Endothelial cell of umbilical vein (primary cell): ENCODE data around the gene SNX4. TPM values are rescaled to one million over a fixed set of nuclear protein-coding genes. Genes with fewer than 3 reads are reported as not detected.

Experiments
- BruUV-seq: library from RNA; stranded (reverse); fragments of 400-500 nt; replicated peaks from 2 replicates; lab custom pipeline; 2021; lab: Mats Ljungman, UMichigan
- CTCF ChIA-PET: fragments of 300-600, 350-600 bp; sonication (Branson Sonifier 250); formaldehyde crosslinking; loops from one replicate; lab custom pipeline; 2021; ENCODE audit warnings: antibody characterized with exemption, inconsistent platforms; lab: Charles Lee
- POLR2A ChIA-PET: fragments of 300-600, 350-600 bp; sonication (Branson Sonifier 250); formaldehyde crosslinking; loops from one replicate; lab custom pipeline; 2021; ENCODE audit warnings: antibody characterized with exemption, inconsistent platforms; lab: Charles Lee
- DNase-seq: peaks from one replicate; pipeline ENCODE4 v3.0.0-alpha.2; 2011; ENCODE audit warnings: low read depth, low spot score
- FAIRE-seq: peaks from 2 replicates; lab custom pipeline; 2011; peaks lifted over from hg19 to GRCh38; lab: Jason Lieb, UNC
- H2AFZ ChIP-seq: 2 replicates; pipeline ENCODE4 v1.6.0; 2012; ENCODE audit warnings: low read depth, low read length, control low read depth, inconsistent platforms
- H3K27ac ChIP-seq: 2 replicates; pipeline ENCODE4 v1.5.1; 2011; ENCODE audit warnings: low read depth, mild to moderate bottlenecking, control low read depth, low read length, moderate library complexity; ENCODE audit not compliant: insufficient read depth
- H3K27me3 ChIP-seq, 2 experiments: 2 replicates each; pipeline versions ENCODE4 v1.6.0 to v1.6.1; 2011; ENCODE audit warnings: low read length in 2 of 2, mixed read lengths in 1 of 2; ENCODE audit not compliant: control insufficient read depth in 2 of 2, insufficient read depth in 2 of 2
- H3K36me3 ChIP-seq, 2 experiments: 2 replicates in 1 of 2; 3 replicates in 1 of 2; pipeline ENCODE4 v1.5.1; 2011; ENCODE audit warnings: low read length in 2 of 2, mild to moderate bottlenecking in 1 of 2, moderate library complexity in 1 of 2; ENCODE audit not compliant: control insufficient read depth in 2 of 2, insufficient read depth in 2 of 2; ENCODE audit errors: extremely low read depth in 1 of 2
- H3K4me1 ChIP-seq: 3 replicates; pipeline ENCODE4 v1.5.1; 2011; ENCODE audit warnings: mild to moderate bottlenecking, low read length; ENCODE audit not compliant: control insufficient read depth, insufficient read depth; ENCODE audit errors: extremely low read depth
- H3K4me2 ChIP-seq: 2 replicates; pipeline ENCODE4 v1.6.1; 2011; ENCODE audit warnings: low read length, control low read depth, mixed read lengths; ENCODE audit not compliant: insufficient read depth
- H3K4me3 ChIP-seq, 3 experiments: fragments of 200-600 bp in 1 of 3; sonication (generic), shearing (Covaris generic) in 1 of 3; replicated peaks in 1 of 3; 2 replicates each; pipeline ENCODE4 v1.5.1; 2011 to 2016; ENCODE audit warnings: control low read depth in 3 of 3, low read length in 3 of 3, mild to moderate bottlenecking in 2 of 3, inconsistent platforms in 1 of 3, low read depth in 1 of 3, moderate library complexity in 1 of 3; ENCODE audit not compliant: insufficient read depth in 1 of 3
- H3K79me2 ChIP-seq: 2 replicates; pipeline ENCODE4 v1.6.0; 2012; ENCODE audit warnings: low read length, inconsistent platforms; ENCODE audit not compliant: control insufficient read depth, insufficient read depth
- H3K9ac ChIP-seq: replicated peaks from 2 replicates; pipeline ENCODE3; 2011; ENCODE audit warnings: low read length, control low read depth; ENCODE audit not compliant: insufficient read depth; ENCODE audit errors: extremely low read depth
- H3K9me1 ChIP-seq: replicated peaks from 3 replicates; pipeline ENCODE4 v1.6.0; 2011; ENCODE audit warnings: mild to moderate bottlenecking, low read length; ENCODE audit not compliant: control insufficient read depth, insufficient read depth; ENCODE audit errors: extremely low read depth
- H3K9me3 ChIP-seq: replicated peaks from 2 replicates; pipeline ENCODE4 v1.5.1; 2012; ENCODE audit warnings: low read length, inconsistent platforms; ENCODE audit not compliant: control insufficient read depth, insufficient read depth
- H4K20me1 ChIP-seq: replicated peaks from 2 replicates; pipeline ENCODE3; 2011; ENCODE audit warnings: mild to moderate bottlenecking, low read length; ENCODE audit not compliant: control insufficient read depth, insufficient read depth; ENCODE audit errors: extremely low read depth
- EZH2 ChIP-seq: IDR thresholded peaks from 2 replicates; pipeline ENCODE4 v1.6.1; 2012; ENCODE audit warnings: borderline replicate concordance, low read depth, mild to moderate bottlenecking, moderate library complexity, low read length, inconsistent platforms; ENCODE audit not compliant: severe bottlenecking
- FOS ChIP-seq: IDR thresholded peaks from 2 replicates; pipeline ENCODE4 v1.6.1; 2011; ENCODE audit warnings: mild to moderate bottlenecking, low read length, moderate library complexity, borderline replicate concordance; ENCODE audit not compliant: insufficient read depth
- GATA2 ChIP-seq: IDR thresholded peaks from 2 replicates; pipeline ENCODE4 v1.7.0; 2011; ENCODE audit warnings: low read depth, mild to moderate bottlenecking, moderate library complexity, mixed read lengths, low read length; ENCODE audit not compliant: insufficient read length, insufficient read depth
- JUN ChIP-seq: IDR thresholded peaks from 2 replicates; pipeline ENCODE4 v1.6.1; 2011; ENCODE audit warnings: borderline replicate concordance, low read depth; ENCODE audit not compliant: insufficient read length, insufficient read depth
- MYC ChIP-seq: IDR thresholded peaks from one replicate; pipeline ENCODE4 v1.6.1; 2011; ENCODE audit warnings: mild to moderate bottlenecking, low read depth, low read length
- POLR2A ChIP-seq: IDR thresholded peaks from 2 replicates; pipeline ENCODE4 v1.6.1; 2012; ENCODE audit warnings: low read depth, mild to moderate bottlenecking, control low read depth, low read length
- POLR2AphosphoS5 ChIP-seq: IDR thresholded peaks from 2 replicates; pipeline ENCODE4 v1.6.1; 2012; ENCODE audit warnings: low read depth, mild to moderate bottlenecking, control low read depth, low read length, moderate library complexity; ENCODE audit not compliant: insufficient read depth
- dilution Hi-C: fragments of 300-500 bp; cut with MboI; formaldehyde crosslinking; loops from one replicate; pipeline ENCODE4 v1.15.0; 2019; ENCODE audit warnings: low sequenced_read_pairs; ENCODE audit not compliant: extremely low pct_ligation_motif_present
- intact Hi-C: fragments of 100-400 bp; cut with micrococcal nuclease; formaldehyde crosslinking; loops from one replicate; pipeline ENCODE4 v1.10.0; 2022
- polyA plus RNA-seq, 4 experiments: library from polyadenylated mRNA; depleted of rRNA in 3 of 4; stranded (reverse) in 3 of 4; unstranded in 1 of 4; fragments of >200 nt; gene quantifications; 2 replicates each; pipeline versions ENCODE4 v1.2.1 to v1.2.3, GENCODE V29; 2011 to 2012; ENCODE audit warnings: missing spikeins in 1 of 4
- total RNA-seq: library from RNA; stranded (reverse); gene quantifications from 2 replicates; pipeline ENCODE4 v1.2.3, GENCODE V29; 2021
- TF ChIP-seq, protein P1 (sequence below), 2 donors: IDR thresholded peaks; 1 replicate in 1 of 2; 2 replicates in 1 of 2; pipeline ENCODE4 v1.5.1; 2011; ENCODE audit warnings: low read length in 2 of 2, mild to moderate bottlenecking in 2 of 2, moderate library complexity in 2 of 2, control low read depth in 1 of 2, inconsistent platforms in 1 of 2, low read depth in 1 of 2; ENCODE audit not compliant: insufficient read depth in 1 of 2; ENCODE audit errors: extremely low read depth in 1 of 2
- TF ChIP-seq, protein P2 (sequence below): IDR thresholded peaks from 2 replicates; pipeline ENCODE4 v1.6.1; 2011; ENCODE audit not compliant: insufficient read depth, insufficient read length

Gene SNX4
- total and polyA plus RNA-seq, 2 donors (not counting 3 experiments of a cell fraction or from before 2014, with no cell fraction given): 7.5 to 39.2 TPM

DNA sequence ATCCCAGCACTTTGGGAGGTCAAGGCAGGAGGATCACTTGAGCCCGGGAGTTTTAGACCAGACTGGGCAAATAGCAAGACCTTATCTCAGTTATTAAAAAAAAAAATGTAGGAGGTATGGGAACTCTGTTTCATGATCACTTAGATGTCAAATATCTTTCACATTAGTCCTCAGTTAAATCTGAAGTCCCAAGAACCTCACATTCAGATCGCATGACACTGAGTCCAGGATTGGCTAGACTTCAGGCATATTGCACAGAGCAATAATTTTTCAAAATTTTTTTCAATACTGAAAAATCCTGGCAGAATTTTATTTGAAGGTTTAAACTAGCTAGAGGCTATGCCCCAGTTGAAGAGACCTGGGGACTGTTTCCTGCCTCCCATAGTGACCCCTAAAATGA is 88.6 kb downstream of the SNX4 start:
- H3K27ac ChIP-seq: no peak overlapping the region
- dilution Hi-C loops: no loop called here

More for the DNA sequence above, 88.6 kb downstream of the SNX4 start:
- no peaks in the 10 kb centered on the region for H3K36me3 ChIP-seq
- no peaks in the 10 kb centered on the region for H3K9me3 ChIP-seq
- no peak overlapping the region for H3K9ac ChIP-seq
- no peaks in the 10 kb centered on the region for H3K4me1 ChIP-seq
- H3K4me3 ChIP-seq: no peak overlapping the region
- ChIA-PET POLR2A (no interaction called here), CTCF (interaction anchor here (1.0 kb wide), 1 partner anchor 10 kb away, joined by 3 read pairs; no protein-coding TSS in a partner anchor)
- intact Hi-C loops: no loop called here
- no peaks in the 10 kb centered on the region for H3K79me2 ChIP-seq
- TF ChIP-seq, protein P1, sequence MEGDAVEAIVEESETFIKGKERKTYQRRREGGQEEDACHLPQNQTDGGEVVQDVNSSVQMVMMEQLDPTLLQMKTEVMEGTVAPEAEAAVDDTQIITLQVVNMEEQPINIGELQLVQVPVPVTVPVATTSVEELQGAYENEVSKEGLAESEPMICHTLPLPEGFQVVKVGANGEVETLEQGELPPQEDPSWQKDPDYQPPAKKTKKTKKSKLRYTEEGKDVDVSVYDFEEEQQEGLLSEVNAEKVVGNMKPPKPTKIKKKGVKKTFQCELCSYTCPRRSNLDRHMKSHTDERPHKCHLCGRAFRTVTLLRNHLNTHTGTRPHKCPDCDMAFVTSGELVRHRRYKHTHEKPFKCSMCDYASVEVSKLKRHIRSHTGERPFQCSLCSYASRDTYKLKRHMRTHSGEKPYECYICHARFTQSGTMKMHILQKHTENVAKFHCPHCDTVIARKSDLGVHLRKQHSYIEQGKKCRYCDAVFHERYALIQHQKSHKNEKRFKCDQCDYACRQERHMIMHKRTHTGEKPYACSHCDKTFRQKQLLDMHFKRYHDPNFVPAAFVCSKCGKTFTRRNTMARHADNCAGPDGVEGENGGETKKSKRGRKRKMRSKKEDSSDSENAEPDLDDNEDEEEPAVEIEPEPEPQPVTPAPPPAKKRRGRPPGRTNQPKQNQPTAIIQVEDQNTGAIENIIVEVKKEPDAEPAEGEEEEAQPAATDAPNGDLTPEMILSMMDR (IDR thresholded peaks at IDR 0.05; ENCODE audit: extremely low read depth in 1 of 2, insufficient read depth in 1 of 2, low read depth in 1 of 2, low read length in 2 of 2): no peak
- TF ChIP-seq POLR2AphosphoS5 (no peak), POLR2A (no peak), JUN (no peak), EZH2 (no peak), MYC (no peak), FOS (no peak), GATA2 (no peak)
- TF ChIP-seq, protein P2, sequence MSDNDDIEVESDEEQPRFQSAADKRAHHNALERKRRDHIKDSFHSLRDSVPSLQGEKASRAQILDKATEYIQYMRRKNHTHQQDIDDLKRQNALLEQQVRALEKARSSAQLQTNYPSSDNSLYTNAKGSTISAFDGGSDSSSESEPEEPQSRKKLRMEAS: no peak
- DNase-seq (no peak), FAIRE-seq (no peak)
- BruUV-seq: no TSS peak
- no peak overlapping the region for H2AFZ ChIP-seq
- H3K4me2 ChIP-seq: no peak overlapping the region
- no peaks in the 10 kb centered on the region for H4K20me1 ChIP-seq
- no peaks in the 10 kb centered on the region for H3K27me3 ChIP-seq
- H3K9me1 ChIP-seq: no peaks in the 10 kb centered on the region
